Cardiac muscle cell (in vitro differentiated cells and primary cell): ENCODE measurements around the gene INO80C. TPM values are rescaled to one million over a fixed set of nuclear protein-coding genes. Genes with fewer than 3 reads are reported as not detected.

Experiments
- DNase-seq, 2 donors: peaks; one replicate each; pipeline versions ENCODE4 v3.0.0 to v3.0.0-alpha.2; 2010 to 2017; ENCODE audit warnings: low read depth in 1 of 2, low spot score in 1 of 2
- H3K27ac ChIP-seq: fragments of 200-600 bp; sonication (generic); 2 replicates; pipeline ENCODE4 v1.5.1; 2016
- H3K27me3 ChIP-seq: fragments of 200-600 bp; sonication (generic); 2 replicates; pipeline ENCODE4 v1.6.0; 2016; ENCODE audit warnings: control low read depth
- H3K36me3 ChIP-seq: fragments of 200-600 bp; sonication (generic); 2 replicates; pipeline ENCODE4 v1.5.1; 2016; ENCODE audit warnings: control low read depth
- H3K4me1 ChIP-seq: fragments of 200-600 bp; sonication (generic); 2 replicates; pipeline ENCODE4 v1.8.1; 2017; ENCODE audit warnings: low read depth, mild to moderate bottlenecking, mixed run types
- H3K4me3 ChIP-seq: fragments of 200-600 bp; sonication (generic); 2 replicates; pipeline ENCODE4 v1.5.1; 2016; ENCODE audit warnings: mild to moderate bottlenecking
- H3K9me3 ChIP-seq: fragments of 200-600 bp; sonication (generic); 2 replicates; pipeline ENCODE4 v1.5.1; 2017; ENCODE audit warnings: low read depth, mild to moderate bottlenecking, control low read depth
- polyA plus RNA-seq: library from polyadenylated mRNA; unstranded; fragments of >200 nt; fragmentation: Nextera tagmentation; extraction: Ambion mirVana; gene quantifications from 2 replicates; pipeline ENCODE4 v1.2.1, GENCODE V29; 2016
- total RNA-seq: library from RNA; depleted of rRNA; stranded (reverse); fragments of >200 nt; gene quantifications from 2 replicates; pipeline ENCODE4 v1.2.3, GENCODE V29; 2016
- TF ChIP-seq, protein P1 (sequence below): IDR thresholded peaks from 2 replicates; pipeline ENCODE4 v1.5.1; 2012; ENCODE audit warnings: low read depth, mild to moderate bottlenecking, low read length

INO80C gene
- total and polyA plus RNA-seq, 2 experiments from 2014 or later, result 13.5 to 27.8 TPM

DNA sequence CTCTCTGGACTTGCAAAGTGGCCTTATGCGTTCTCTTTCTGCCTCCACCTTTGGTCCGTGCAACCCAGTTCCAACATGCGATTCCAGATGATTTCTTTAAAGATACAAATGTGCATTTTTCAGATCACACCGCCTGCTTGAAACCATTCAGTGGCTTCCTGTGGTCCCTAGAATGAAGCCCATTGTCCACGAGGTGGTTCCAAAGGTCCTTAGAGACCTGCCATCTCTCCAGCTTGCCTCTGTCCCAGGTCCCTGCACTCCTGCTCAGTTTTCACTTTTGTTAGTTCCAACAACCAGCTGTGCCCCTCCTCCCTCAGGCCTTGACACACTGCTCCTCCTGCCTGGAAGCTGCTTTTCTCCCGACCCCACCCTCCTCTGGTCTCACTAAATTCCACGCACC, 3.6 kb upstream of the INO80C start:
- no peaks in the 10 kb centered on the region for H3K27me3 ChIP-seq
- H3K4me3 ChIP-seq, result no peak overlapping the region
- no peaks in the 10 kb centered on the region for H3K36me3 ChIP-seq
- H3K9me3 ChIP-seq, result no peaks in the 10 kb centered on the region
- H3K27ac ChIP-seq, result no peak overlapping the region
- TF ChIP-seq, protein P1, sequence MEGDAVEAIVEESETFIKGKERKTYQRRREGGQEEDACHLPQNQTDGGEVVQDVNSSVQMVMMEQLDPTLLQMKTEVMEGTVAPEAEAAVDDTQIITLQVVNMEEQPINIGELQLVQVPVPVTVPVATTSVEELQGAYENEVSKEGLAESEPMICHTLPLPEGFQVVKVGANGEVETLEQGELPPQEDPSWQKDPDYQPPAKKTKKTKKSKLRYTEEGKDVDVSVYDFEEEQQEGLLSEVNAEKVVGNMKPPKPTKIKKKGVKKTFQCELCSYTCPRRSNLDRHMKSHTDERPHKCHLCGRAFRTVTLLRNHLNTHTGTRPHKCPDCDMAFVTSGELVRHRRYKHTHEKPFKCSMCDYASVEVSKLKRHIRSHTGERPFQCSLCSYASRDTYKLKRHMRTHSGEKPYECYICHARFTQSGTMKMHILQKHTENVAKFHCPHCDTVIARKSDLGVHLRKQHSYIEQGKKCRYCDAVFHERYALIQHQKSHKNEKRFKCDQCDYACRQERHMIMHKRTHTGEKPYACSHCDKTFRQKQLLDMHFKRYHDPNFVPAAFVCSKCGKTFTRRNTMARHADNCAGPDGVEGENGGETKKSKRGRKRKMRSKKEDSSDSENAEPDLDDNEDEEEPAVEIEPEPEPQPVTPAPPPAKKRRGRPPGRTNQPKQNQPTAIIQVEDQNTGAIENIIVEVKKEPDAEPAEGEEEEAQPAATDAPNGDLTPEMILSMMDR, result no peak
- DNase-seq, result no peak
- H3K4me1 ChIP-seq, result no peaks in the 10 kb centered on the region

DNA sequence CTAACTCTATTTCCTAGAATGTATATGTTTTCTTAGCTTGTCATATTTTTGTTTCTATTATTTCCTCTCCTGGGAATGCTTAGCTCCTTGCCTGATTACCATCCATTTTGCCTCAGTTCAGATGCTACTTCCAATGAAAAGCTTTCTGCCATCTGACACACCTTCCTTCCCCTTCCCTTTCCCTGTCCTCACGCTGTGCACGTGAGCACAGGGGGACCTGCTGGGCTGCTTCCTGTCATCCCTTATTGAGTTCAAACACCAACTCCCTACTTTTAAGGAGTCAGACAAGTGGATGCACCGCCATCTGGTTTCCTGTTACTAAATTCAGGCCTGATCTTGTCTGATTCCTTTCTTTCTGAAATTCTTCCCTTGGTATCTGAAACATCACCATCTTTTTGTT, 2.4 kb upstream of the INO80C start:
- H3K27ac ChIP-seq, result no peak overlapping the region
- no peaks in the 10 kb centered on the region for H3K27me3 ChIP-seq
- TF ChIP-seq, protein P1, result no peak
- no peaks in the 10 kb centered on the region for H3K36me3 ChIP-seq
- no peaks in the 10 kb centered on the region for H3K4me1 ChIP-seq
- H3K4me3 ChIP-seq, result no peak overlapping the region
- H3K9me3 ChIP-seq, result no peaks in the 10 kb centered on the region
- DNase-seq, result no peak

DNA sequence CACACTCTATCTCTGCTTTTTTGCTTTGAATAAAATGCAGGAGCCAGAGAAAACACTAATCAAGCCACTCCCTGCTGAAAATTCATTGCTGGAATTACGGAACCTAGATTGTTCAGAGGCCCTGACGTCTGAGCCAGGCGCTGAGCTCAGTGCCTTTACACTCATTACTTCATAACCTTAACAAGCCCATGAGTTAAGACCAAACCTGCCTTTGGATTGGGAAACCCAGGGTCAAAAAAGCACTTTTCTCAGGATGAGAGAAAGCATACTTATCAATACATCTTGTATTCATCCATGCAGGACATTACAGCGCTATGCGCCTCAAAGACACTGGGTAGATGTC, 762 bp downstream of the INO80C start:
- TF ChIP-seq, protein P1, result no peak
- Histone ChIP-seq H3K4me3 (peak overlapping the region; percentile 74), H3K9me3 (no peaks in the 10 kb centered on the region), H3K36me3 (no peaks in the 10 kb centered on the region), H3K4me1 (peaks cover 2% of the 10 kb centered on the region), H3K27ac (peak overlapping the region; percentile 94), H3K27me3 (no peaks in the 10 kb centered on the region)
- DNase-seq, result peak; percentile 17 to 63

DNA sequence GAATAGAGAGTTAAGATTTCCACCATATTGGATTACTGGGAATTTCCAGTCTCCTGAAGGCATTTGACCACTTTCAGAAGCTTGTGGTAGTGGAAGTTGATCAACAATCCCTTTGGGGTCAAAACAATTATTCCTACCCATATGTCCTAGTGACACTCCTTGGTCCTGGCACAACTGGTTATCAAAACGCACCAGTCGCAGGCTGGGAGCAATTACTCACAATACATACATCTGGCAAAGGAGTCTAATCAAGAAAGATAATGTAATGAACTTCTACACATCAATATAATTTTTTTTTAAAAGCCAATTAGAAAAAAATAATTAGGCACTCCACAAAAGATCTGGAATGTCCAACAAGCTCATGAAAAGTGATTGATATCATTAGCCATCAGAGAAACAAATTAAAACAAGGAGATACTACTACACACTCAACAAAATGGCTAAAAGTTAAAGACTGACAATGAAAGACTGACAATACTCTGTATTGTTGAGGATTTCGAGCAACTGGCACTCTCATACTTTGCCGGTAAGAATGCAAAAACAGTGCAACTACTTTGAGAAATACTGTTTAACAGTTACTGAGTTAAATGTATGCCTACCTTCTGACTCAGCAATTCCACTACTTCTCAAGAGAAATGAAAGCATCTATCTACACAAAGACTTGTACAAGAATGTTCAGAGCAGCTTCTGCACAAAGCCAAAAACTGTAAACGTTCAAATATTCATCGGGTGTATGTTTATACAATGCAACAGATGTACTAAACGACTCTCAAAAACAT, 2.0 kb downstream of the INO80C start:
- Histone ChIP-seq H3K27me3 (no peaks in the 10 kb centered on the region), H3K27ac (no peak overlapping the region), H3K4me3 (no peak overlapping the region), H3K36me3 (no peaks in the 10 kb centered on the region), H3K9me3 (no peaks in the 10 kb centered on the region), H3K4me1 (peaks cover 11% of the 10 kb centered on the region)
- TF ChIP-seq, protein P1, result no peak
- DNase-seq, result no peak

DNA sequence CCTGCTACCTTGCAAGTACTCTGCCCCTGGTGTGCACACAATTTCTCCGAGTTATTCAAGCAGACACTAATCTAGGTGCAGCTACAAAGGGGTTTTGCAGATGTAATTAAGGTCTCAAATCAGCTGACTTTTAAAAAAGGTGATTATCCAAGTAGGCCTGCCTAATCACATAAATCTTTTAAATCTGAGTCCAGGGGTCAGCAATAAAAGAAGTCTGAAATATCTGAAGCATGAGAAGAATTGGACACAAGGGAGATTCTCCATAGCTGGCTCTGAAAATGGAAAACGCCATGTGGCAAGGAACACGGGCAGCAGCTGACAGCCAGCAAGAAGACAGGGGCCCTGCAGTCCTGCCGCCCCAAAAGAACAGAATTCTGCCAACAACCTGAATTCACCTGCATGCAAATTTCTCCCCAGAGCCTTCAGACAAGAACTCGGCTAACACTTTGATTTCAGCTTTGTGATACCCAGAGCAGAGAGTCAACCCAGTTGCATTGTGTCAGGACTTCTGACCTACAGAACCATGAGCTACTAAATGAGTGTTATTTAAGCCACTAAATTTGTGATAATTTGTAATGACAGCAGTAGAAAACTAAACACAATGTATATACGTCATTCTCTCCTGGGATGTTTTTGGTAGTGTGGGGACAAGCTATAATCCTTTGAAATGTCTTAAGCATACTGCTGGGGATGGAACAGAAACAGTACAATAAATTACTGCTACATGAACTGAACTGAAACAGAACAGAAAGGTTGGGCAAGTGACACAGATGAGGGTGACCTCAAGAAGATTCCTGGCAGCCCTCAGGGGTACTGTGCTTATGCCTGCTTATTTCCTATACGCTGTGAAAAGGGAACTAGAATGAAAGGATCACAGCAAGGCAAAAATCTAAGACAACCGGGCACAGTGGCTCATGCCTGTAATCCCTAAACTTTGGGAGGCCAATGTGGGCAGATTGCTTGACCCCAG, 3.2 kb downstream of the INO80C start:
- DNase-seq, result no peak
- H3K4me3 ChIP-seq, result no peak overlapping the region
- TF ChIP-seq, protein P1, result no peak
- H3K36me3 ChIP-seq, result no peaks in the 10 kb centered on the region
- peaks cover 21% of the 10 kb centered on the region for H3K4me1 ChIP-seq
- no peak overlapping the region for H3K27ac ChIP-seq
- no peaks in the 10 kb centered on the region for H3K27me3 ChIP-seq
- no peaks in the 10 kb centered on the region for H3K9me3 ChIP-seq
